HG03175 (cell line): ENCODE measurements around the gene CALD1.
"Not testable (repeated sequence)": the region's sequence is repeated elsewhere in the genome, so short reads cannot be mapped to it uniquely, and the experiment has no call there.

Source experiments
- ATAC-seq: cut with Tn5 transposase; IDR thresholded peaks from one replicate; pipeline ENCODE4 v1.9.1; 2021; ENCODE audit warnings: mild to moderate bottlenecking, moderate library complexity; ENCODE audit not compliant: unreplicated experiment

Gene CALD1

DNA sequence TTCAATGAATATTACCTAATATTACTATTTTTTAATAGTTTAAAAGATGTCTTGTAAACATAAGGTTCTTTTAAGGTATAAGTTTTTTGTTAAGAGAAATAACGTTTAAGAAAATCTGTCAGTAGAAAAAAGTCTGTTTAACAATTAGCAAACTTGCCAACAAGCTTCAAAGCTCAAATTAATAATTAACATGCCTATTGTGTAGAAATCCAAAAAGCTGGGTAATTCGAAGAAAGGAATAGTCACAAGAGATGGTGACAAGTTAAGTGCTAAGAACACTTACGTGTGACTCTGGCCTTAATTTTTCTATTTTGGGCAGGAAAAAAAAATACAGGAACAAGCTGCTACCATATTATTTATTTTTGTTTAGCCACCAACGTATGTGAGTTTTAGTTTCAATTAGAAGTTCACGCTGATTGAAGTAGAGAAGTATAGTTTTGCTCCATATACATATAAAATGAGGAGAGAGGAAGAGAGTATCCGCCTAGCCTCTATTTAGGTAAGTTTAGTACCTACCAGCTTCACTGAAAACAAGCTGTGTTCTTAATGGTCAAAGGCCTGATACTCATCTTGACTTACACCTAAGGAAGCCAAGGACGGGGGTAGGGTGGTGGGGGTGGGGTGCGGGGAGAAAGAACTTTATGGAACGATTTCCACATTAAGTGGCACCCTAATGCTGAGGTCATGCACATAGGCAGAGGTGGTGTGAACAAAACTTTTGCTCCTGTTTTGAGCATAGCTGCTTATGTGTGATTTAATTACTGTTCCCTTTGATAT lies 163.4 kb downstream of the CALD1 start:
- no peak for ATAC-seq

DNA sequence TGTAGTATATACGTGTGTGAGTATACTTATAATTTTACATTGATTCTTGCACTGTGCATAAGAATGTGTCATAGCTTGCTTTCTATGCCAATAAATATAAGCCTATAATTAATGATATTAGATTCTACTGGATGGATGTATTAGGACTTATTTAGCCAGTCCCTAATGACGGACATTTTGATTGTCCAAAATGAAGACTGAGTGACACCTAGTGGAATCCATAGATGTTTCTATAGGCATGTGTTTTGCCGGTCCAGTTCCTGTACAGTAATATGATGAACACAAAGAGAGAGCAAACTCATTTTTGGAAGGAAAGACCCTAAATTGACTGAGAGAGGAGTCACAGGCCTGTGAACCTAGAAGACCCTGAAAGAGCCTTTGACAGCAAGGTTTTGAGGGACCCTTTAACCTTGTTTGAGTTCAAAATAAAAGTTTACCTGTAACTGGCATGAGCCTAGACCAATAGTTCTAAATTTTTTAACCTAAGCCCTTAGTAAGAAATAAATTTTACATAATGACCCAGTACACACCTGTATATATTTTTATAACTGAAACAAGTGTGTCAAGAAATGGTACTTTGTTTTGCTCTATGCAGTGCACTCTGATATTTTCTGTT lies 164.5 kb downstream of the CALD1 start:
- ATAC-seq = peak; percentile 77

GRCh38 chr7:134945691-134946090 lies 166.3 kb downstream of the CALD1 start:
- ATAC-seq = no peak

- no peak for ATAC-seq
Observed at GRCh38 chr7:134946260-134946659, 166.8 kb downstream of the CALD1 start.

GRCh38 chr7:134947329-134947728 lies 167.9 kb downstream of the CALD1 start:
- no peak for ATAC-seq

DNA sequence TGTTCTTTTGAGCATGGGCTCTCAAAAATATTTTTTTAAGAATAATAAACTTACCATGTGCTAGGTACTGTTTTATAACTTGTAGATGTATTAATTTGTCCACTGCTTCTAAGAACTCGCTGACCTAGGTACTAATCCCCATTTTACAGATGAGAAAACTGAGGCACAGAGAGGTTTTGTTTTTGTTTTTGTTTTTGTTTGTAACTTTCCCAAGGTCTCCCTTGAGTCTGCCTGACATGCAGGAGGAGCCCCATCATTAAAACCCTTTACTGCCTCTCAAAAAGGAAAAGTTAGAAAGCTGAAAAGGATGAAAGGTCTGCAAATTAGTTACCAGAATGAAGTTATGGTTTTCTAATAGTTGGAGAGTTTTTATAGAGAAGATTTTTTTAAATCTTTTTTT lies 168.4 kb downstream of the CALD1 start:
- no peak for ATAC-seq

- no peak for ATAC-seq
Observed at GRCh38 chr7:134948246-134948645, 168.8 kb downstream of the CALD1 start.

DNA sequence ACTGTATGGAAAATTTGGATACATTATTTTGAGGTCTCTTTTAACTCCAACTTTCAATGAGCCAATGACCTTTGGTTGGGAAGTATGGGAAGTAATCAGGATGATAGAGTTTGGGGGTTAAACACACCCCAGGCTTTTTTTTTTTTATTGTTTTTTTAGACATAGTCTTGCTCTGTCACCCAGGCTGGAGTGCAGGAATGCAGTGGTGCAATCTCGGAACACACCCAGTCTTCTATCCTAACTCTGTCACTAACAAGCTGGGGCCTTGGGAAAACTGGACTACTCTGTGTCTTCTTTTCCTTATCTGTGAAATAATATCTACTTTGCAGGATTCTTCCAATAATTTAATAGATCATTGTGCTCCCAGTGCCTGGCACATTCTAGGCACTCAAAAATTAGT lies 169.3 kb downstream of the CALD1 start:
- no peak for ATAC-seq

- ATAC-seq = no peak
Observed at GRCh38 chr7:134949171-134949570, 169.7 kb downstream of the CALD1 start.

- ATAC-seq = no peak
Observed at GRCh38 chr7:134954197-134955082, 175.0 kb downstream of the CALD1 start.

DNA sequence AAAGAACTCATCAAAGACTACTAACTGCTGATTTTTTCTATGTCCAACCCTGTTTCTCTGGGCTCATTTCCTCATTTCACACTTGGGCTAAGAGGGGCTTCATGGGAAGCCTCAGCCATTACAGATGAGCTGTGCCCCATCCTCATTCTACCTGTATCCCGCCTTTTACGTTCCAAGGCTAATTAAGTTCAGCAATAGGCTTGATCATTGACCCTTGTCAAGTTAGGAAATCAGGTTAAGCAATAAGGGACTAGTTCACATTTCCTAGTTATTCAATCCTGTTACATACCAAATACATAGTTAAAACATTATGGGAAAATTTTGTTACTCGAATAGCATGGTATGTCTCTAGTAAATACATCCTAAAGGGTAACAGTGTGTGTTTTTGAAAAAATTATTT lies 177.6 kb downstream of the CALD1 start:
- no peak for ATAC-seq

GRCh38 chr7:134959810-134960209 lies 180.4 kb downstream of the CALD1 start:
- ATAC-seq = no peak

DNA sequence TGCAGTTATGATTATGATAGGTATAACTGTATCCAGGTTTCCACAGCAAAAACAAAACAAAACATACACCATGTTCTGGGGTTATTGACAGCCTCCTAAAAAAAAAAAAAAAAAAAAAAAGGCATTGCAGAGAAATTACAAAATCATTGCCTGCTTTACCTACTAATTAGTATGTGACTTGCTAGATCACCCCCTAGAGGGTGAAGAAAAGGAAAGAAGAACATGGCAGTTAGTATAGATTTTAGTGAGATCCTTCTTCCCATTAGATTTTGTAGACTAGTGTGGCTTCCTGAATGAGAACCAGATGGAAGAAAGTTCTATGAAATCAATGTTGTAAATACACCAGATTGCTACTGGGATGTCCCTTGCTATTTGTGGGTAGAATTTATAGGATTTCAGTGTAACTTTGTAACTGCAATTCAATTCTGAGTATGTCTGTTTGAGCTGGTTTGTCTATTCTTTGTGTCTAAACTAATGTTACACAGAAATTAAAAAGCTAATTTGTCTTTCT lies 182.9 kb downstream of the CALD1 start:
- no peak for ATAC-seq

DNA sequence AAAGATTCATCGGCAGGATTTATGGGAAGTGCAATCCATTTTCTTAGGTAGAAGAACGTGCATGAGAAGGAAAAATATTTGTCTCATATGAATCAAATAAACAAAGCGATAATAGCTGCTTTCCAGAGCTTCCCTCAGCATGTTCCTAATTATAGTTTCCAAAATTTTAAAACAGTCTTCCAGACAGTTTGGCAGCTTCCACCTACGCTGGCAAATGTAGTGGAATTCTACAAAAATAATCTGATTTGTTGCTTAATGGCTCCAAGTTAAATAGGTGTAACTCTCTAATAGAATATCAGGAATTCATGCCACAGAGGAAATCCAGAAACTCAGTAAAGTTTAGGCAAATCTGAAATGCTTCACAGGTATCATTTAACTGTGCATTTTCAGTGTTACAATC lies 183.6 kb downstream of the CALD1 start:
- no peak for ATAC-seq

DNA sequence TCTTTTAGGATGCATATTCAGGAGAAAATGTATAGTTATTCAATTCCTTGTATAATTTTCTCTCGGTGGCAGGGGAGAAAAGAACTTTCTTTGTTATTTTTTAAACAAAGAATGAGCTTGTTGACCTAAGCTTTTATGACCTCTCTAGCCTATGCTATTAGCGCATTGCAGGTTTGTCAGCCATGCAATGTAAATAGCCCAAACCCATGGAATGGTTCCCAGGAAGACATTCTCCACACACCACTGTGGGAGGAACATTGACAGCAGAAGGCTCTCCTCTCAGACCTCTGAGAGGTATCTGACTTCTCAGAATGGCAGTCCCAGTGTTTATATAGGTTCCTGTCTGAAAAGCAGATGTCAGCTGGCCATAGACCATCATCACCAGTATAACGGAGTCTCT lies 187.3 kb downstream of the CALD1 start:
- ATAC-seq = no peak

GRCh38 chr7:134968110-134968509 lies 188.7 kb downstream of the CALD1 start:
- ATAC-seq = no peak

DNA sequence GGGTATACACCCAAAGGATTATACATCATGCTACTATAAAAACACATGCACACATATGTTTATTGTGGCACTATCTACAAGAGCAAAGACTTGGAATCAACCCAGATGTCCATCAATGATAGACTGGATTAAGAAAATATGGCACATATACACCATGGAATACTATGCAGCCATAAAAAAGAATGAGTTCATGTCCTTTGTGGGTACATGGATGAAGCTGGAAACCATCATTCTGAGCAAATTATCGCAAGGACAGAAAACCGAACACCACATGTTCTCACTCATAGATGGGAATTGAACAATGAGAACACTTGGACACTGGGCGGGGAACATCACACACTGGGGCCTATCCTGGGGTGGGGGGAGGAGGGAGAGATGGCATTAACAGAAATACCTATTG lies 202.2 kb downstream of the CALD1 start:
- not testable (repeated sequence) for ATAC-seq

DNA sequence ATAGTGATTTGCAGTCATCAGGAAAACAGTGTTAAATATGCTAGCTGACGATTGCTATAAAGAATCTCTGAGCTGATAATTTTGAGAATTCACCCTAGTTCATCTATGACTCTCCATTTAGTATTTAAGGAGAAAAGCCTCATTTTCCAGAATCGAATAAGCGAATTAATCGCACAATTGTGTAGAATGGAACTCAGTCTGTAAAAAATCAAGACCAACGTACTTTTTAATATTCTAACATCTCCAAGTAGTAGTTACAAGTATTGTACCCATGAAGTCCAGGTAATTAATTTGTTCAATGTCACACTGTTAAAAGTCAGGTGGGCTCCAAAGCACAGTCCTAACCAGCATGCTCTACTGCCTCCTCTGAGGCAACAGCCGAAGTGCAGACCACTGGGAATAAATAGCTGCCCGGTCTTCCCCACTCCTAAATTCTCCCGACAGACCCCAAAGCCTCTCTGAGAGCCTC lies 206.5 kb downstream of the CALD1 start:
- ATAC-seq = peak; percentile 63

DNA sequence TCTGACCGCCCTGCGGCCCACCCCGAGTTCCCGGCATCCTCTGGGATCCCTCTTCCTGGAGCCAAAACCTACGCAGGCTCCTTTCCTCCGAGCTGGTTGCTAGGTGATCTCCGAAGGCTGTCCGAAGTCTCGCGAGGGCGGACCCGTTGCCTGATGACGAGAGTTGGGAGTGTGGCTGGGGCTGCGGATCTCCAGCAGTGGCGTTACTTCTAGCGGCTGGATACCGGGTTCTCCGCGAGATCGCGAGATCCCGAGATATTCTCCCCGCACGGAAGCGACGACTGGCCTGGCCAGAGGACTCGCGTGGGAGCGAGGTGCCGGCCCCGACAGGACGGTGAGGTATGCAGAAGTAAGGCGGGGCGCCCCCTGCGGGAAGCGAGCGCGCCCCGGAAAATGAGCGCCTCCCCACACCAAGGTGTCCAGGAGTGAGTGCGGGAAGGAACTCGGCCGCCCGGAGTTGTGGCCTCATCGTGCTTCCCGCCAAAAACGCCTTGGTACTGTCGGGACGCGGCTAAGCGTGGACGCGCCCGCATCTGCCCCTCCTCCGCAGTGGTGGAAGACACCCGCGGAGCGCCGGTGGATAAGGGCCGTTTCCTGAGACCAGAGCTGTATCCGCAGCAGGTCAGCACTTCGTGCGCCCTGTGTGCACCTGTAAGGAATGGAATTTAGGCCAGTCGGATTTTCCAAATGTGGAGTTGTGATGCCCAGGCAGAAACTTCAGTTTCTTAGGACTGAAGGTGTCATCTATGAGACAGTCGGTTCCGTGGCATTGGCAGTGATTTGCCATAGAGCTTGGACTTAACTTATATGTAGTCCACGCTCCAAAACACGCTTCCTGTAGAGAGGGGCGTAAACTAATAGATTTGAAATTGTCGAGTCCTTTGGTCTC lies 207.2 kb downstream of the CALD1 start, which contains the start of gene AGBL3:
AGBL3 (plus strand) TSS at position 146 of the 889 bp plus-strand sequence. CDS start 1,426 bp downstream, outside the sequence.
- peak; percentile 94 for ATAC-seq

GRCh38 chr7:134988161-134988560 lies 208.7 kb downstream of the CALD1 start:
- ATAC-seq = no peak
